ENCODE measurements around the gene RLN2.
A peak's percentile ranks its signal among the peaks of the same experiment; 100 is the strongest.
"Not testable (repeated sequence)": the region's sequence is repeated elsewhere in the genome, so short reads cannot be mapped to it uniquely, and the experiment has no call there.

RLN2 gene, protein sequence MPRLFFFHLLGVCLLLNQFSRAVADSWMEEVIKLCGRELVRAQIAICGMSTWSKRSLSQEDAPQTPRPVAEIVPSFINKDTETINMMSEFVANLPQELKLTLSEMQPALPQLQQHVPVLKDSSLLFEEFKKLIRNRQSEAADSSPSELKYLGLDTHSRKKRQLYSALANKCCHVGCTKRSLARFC

DNA sequence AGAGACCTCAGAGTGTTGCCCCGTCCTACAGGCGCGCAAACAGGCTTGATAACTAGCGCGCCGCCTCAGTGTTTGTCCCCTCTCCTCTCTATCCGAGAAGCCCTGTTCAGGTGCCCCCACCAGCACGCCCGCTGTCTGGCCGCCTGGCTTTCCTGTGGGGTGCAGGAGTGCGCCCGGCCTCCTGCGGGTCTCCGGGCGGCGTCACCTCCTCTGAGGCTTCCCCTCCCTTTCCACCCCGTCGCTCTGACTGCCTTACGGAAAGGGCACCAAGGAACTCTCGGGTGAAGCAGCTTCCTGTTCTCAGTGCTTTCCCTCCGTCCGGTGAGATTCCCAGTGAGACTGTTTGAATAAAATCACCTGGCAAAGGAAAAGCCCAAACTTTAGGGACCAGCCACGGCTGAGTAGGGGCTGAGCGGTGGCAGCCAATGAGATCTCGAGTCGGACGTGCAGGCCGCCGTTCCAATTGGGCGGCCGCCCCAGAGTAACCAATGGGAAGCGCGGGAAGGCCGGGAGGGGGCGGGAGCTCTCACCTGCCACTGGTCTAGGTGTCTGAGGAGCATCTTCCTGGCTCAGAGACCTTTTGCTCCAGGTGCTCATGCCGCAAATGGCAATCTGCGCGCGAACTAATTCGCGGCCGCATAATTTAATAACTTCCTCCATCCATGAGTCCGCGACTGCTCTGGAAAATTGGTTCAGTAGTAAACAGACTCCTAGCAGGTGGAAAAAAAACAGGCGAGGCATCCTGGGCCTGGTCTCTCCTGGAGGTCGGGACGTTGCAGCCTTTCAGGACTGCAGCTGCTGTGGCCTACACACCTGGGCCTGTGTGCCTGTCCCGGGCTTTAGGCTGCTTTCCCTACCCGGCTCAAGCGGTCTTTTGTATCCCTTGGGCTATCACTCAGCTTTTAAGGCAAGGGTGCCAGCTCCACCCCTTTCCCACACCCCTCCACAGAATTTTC, at the start of gene RLN2:
Gene RLN2, minus strand, starts transcription at position 877 of the 956 bp plus-strand sequence. Its CDS starts 136 bp downstream, at position 741.
- not testable (repeated sequence) for DNase-seq

DNA sequence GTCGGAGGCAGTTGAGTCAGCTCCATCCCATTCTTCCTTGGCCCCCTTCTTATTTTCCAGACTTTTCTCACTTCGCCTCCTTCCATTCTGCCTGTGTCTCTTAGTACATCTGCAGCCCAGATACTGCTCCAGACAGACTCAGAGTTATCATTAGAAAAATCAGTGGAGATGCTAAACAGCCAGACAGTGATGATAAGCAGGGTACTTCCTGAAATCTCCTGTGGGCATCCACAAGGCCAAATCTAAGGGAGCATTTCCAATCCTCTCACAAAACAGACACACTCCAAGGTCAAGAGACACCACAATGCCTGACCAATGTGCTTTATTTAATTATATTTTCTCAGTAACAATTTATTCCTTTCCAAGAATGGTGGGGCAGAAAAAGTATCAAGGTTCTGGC, 49.7 kb upstream of the RLN2 start:
- DNase-seq: no peak

DNA sequence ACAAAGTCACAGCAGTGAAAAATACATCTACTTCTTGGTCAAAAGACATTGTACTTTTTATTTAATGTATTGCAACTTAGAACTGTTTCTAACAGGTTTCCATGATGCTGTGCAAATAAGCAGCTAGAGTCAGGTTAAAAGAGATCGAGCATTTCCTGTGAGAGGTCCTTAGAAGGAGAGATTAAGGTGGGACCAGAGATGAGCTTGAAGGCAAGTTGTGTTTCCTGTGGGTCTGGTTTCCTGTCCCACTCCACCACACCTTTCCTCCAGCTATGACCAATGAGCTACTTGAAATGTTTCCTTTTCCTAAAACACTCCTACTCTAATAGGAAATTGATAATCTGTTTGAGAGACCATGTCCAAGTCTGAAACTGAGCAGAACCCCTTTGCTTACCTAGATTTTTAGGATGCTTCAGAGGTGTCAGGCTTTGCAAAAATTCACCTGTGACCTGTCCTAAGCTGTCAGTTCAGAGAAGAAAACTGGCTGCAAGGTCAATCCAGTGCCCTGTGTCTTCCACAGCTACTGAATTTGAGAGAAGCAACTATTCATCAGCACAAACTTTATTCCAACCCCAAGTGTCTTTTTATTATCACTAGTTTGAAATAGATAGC, 48.2 kb upstream of the RLN2 start:
- peak; percentile 5 for DNase-seq

DNA sequence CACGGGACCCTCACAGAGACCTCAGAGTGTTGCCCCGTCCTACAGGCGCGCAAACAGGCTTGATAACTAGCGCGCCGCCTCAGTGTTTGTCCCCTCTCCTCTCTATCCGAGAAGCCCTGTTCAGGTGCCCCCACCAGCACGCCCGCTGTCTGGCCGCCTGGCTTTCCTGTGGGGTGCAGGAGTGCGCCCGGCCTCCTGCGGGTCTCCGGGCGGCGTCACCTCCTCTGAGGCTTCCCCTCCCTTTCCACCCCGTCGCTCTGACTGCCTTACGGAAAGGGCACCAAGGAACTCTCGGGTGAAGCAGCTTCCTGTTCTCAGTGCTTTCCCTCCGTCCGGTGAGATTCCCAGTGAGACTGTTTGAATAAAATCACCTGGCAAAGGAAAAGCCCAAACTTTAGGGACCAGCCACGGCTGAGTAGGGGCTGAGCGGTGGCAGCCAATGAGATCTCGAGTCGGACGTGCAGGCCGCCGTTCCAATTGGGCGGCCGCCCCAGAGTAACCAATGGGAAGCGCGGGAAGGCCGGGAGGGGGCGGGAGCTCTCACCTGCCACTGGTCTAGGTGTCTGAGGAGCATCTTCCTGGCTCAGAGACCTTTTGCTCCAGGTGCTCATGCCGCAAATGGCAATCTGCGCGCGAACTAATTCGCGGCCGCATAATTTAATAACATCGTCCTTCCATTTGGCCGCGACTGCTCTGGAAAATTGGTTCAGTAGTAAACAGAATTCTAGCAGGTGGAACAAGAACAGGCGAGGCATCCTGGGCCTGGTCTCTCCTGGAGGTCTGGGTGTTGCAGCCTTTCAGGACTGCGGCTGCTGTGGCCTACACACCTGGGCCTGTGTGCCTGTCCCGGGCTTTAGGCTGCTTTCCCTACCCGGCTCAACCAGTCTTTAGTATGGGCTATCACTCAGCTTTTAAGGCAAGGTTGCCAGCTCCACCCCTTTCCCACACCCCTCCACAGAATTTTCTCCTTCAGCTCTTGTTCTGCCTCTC, 34.8 kb upstream of the RLN2 start, which contains the start of gene RLN1:
Gene RLN1, minus strand, starts transcription at position 885 of the 990 bp plus-strand sequence. Its CDS starts 130 bp downstream, at position 755.
- DNase-seq: not testable (repeated sequence)

DNA sequence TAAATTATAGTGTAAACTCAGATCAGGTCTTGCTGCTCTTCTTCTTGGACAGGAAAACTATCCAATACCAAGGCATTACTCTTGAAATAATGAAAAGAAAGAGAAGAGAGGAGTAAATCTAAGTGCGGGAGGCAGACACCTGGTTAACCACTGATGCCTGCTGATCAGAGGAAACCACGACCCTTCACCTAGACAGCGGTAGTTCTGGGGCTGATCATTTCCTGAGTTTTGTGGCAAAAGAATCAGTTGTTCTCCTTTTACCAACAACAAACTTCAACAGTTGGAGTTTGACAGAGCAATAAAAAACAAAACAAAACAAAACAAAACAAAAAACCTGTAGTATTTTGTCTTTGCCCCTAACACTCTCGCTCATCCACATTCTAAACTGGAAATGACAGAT, 32.2 kb upstream of the RLN2 start:
- peak; percentile 33 for DNase-seq

DNA sequence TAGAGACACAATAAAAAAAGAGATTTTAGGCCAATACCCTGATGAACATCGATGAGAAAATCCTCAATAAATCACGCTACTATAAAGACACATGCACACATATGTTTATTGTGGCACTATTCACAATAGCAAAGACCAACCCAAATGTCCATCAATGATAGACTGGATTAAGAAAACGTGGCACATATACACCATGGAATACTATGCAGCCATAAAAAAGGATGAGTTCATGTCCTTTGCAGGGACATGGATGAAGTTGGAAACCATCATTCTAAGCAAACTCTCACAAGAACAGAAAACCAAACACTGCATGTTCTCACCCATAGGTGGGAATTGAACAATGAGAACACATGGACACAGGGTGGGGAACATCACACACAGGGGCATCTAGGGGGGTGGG, 26.8 kb upstream of the RLN2 start:
- DNase-seq: not testable (repeated sequence)

DNA sequence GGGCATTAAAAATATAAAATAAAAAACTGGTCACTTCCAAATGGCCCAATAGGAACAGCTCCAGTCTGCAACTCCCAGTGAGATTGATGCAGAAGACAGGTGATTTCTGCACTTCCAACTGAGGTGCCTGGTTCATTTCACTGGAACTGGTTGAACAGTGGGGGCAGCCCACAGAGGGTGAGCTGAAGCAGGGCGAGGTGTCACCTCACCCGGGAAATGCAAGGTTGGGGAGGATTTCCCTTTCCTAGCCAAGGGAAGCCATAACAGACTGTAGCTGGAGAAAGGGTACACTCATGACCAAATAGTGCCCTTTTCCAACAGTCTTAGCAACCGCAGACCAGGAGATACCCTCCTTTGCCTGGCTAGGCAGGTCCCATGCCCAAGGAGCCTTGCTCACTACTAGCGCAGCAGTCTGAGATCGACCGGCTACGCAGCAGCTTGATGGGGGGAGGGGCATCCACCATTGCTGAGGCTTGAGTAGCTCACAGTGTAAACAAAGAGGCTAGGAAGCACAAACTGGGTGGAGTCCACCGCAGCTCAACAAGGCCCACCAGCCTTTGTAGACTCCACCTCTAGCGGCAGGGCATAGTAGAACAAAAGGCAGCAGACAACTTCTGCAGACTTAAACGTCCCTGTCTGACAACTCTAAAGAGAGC, 22.5 kb upstream of the RLN2 start:
- DNase-seq: peak; percentile 67

DNA sequence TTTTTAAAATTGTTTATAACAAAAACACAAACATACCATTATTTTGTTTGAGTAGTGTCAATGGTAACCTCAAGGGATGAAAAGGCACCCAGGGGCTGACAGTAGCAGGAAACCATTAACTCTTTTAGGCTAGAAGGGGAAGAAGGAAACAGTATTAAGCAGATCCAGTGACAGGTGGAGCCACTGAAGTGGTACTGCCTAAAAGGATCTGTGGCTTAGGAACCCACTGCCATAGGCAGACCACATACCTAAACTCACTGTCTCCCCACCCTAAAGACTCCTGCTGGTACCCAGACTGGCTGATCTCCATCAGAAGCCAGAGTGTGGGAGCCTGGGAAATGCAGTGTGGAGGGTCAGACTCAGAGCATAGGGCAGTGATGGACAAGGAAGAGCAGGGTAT, 21.7 kb upstream of the RLN2 start:
- no peak for DNase-seq

DNA sequence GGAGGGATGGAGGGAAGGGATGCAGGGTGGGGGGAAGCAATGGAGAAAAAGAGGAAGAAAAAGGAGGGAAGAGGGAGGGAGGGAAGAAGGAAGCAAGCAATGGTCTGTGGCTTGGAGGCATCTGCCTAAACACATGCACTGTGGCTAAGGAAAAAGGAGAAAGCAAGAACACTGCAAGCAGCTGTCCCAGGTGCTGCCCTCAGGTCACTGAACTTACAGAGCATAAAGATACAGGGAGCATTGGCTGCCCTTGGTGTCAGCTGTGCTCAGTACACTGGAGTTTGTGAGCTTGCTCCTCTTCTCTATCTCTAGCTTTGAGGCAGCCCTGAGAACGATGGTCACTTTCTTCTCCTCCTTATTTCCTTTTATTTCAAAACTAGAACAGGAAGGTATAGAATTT, 17.1 kb upstream of the RLN2 start:
- not testable (repeated sequence) for DNase-seq

DNA sequence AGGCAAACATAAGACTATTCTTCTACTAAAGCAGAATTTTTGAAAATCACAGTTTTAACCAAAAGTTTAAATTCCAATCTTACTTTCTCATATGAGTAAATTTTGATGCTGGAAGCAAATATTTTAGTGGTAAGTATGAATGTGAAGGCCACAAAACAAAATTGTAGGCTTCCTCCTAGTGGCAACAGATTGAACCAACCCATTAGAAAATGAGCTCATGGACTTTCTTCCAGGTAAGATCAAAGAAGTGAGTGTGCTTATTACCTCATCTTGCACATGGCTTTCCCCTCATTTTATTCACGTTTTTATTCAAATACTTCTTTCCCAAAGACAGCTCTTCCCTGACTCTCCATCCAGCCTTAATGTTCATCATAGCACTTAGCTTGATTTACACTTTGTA, 16.5 kb upstream of the RLN2 start:
- no peak for DNase-seq

DNA sequence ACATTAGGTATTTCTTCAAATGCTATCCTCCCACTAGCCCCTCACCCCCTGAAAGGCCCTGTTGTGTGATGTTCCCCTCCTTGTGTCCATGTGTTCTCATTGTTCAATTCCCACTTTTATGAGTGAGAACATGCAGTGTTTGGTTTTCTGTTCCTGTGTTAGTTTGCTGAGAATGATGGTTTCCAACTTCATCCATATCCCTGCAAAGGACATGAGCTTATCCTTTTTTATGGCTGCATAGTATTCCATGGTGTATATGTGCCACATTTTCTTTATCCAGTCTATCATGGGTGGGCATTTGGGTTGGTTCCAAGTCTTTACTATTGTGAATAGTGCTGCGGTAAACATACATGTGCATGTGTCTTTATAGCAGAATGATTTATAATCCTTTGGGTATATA, 11.9 kb upstream of the RLN2 start:
- DNase-seq: not testable (repeated sequence)

DNA sequence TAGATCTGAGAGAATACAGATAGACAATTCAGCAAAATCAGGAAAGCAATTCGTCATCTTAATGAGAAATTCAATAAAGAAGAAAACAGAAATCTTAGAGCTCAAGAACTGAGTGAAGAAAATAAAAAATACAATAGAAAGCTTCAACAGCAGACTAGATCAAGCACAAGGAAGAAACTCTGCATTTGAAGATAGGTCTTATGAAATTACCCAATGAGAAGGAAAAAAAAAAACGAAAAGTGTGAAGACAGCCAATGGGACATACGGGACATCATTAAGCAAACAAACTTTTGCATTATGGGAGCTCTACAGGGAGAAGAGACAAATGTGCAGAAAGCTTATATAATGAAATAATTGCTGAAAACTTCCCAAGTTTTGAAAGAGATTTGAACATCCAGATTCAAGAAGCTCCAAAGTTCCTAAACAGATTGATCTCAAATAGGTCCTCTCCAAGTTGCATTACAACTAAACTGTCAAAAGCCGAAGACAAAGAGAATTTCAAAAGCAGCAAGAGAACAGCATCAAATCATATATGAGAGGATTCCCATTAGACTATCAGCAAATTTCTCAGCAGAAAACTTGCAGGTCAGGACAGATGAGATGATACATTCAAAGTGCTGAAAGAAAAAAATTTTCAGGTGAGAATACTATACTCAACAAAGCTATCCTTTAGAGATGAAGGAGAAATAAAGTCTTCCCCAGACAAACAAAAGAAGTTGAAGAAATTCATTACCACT, 10.8 kb upstream of the RLN2 start:
- no peak for DNase-seq

DNA sequence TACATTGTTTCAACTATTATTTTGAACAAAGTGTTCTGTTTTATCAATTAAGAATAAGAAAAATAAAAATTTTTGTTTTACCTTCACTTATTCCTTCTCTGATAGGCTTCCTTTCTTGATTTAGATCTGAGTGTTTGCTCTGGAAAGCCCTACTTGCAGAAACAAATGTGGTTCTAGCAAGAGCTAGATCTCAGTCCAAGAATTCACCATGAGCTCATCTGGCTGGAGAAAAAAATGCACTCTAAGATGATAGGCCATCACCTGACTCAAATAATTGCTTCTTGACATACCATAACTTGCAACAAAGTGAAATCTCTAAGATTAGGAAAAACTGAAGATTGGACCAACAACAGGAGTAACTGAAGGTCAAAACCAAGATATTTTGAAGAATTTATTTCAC, 6.3 kb upstream of the RLN2 start:
- DNase-seq: no peak

DNA sequence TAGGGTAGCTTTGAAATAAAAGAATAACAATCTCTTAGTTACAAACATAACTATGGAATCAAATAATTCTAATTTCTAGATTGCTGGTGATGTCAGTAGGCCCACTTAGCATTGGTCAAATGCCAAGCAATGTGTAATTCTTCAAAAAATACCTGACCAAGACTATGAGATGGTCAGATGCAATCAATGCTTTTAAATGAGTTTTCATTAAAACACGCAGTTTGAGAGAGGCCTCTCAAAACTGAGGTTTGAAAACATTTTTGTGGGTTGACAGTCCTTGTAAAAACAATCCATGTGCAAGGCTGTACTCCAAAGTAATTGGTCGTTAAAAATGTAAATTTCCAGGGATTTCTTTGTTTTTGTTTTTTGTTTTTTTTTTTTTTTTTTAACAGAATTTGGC, 1.2 kb upstream of the RLN2 start:
- DNase-seq: no peak

DNA sequence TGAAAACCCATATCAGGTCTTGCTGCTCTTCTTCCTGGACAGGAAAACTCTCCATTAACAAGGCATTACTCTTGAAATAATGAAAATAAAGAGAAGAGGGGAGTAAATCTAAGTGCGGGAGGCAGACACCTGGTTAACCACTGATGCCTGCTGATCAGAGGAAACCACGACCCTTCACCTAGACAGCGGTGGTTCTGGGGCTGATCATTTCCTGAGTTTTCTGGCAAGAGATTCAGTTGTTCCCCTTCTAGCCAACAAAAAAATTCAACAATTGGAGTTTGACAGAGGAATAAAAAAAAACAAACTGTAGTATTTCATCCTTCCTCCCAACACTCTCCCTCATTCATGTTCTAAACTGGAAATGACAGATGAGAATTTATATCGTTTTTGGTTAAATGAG, 3.0 kb downstream of the RLN2 start:
- no peak for DNase-seq

DNA sequence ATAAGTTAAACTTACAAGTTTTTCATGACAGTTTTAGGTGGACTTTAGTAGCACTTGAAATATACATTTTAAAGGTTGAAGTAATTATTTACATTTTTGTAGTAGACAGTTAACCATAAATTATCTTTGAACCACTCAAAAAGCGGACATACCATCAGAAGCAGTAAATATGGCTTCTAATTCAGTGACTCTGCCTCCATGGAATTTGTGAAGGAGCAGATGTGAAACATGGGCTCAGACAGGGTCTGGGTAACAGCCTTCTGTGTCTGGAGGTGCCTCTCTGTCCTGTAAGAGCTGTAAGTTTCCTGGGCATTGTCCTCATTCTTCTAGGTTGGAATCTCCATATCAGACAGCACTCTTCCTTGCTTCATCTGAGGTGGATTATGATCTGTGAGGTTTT, 12.4 kb downstream of the RLN2 start:
- no peak for DNase-seq

DNA sequence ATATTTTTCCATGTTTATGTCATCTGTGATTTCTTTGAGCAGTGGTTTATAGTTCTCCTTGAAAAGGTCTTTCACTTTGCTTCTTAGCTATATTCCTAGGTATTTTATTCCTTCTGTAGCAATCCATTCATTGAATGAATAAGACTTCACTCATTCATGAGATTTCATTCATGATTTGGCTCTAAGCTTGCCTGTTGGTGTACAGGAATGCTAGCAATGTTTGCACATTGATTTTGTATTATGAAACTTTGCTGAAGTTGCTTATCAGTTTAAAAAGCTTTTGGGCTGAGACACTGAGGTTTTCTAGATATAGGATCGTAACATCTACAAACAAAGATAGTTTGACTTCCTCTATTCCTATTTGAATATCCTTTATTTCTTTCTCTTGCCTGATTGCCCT, 15.9 kb downstream of the RLN2 start:
- DNase-seq: no peak

DNA sequence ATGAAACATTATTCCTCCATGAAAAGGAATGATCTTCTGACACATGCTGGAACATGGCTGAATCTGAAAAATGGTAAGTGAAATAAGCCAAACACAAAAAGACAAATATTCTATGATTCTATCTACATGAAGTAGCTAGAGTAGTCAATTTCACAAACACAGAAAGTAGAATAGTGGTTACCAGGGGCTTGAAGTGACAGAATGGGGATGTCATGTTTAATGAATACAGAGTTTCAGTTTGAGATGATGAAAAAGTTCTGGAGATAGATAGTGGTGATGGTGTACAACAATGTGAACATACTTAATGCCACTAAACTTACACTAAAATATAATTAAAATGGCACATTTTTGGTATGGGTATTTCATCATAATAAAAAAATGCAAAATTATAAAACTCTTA, 18.3 kb downstream of the RLN2 start:
- no peak for DNase-seq

DNA sequence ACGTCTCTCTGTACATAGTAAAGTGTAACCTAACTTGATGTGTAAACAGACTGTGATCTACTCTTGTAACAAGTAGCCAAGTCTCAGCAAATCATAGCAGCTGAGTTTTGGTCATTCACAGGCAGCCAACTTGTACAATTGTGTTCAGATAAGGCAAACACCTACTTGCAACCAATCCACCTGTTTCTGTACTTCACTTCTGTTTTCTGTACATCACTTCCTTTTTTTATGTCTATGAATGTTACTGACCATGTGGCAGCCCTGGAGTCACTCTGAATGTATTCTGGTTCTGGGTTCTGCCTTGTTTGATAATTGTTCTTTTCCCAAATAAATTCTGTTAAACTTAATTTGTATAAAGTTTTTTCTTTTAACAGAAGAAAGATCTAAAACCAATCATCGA, 26.0 kb downstream of the RLN2 start:
- no peak for DNase-seq

DNA sequence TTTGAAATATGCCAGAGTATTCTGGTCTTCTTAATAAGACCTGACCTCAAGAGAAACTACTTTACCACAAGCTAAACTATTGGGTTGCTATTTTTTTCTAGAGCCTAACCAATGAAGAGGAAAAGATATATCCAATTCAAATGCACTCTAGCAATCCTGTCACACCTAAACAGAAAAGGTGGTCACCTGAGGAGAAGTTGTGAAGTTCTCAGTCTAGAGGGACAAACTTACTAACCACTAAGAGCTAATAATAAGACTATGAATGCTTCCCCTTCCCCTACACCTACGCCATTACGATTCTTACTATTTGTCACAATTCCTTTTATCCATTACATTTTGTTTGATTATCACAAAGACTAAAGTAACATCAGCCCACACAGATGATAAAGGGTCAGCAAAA, 29.7 kb downstream of the RLN2 start:
- DNase-seq: no peak

DNA sequence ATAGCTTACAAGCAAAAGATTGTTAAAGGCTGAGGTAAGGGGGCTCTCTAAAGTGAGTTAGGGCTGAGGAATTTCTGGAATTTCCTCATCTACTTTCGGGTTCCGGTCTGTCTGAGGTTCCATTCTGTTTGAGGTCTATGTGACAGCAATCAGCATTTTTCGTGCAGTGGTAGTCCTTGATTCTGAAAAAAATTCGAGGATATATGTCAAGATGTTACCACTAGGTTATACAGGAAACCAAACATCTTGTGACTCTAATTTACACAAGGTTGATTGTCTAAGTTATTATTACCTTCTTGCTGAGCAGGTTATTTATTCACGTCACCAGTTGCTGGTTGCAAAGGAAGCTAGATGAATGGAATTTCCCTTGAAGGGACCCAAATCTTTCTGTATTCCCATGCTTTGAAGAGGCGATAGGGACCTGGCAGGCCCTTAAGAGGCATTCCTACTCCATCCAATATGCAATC, 35.2 kb downstream of the RLN2 start:
- no peak for DNase-seq
